ENCODE measurements around the gene CALHM4.

Gene CALHM4

GRCh38 chr6:116579143-116579542 is 25.6 kb downstream of the CALHM4 start:
- Histone ChIP-seq H4K91ac (ENCODE audit: low read length) (no peak overlapping the region), H3K9me3 (ENCODE audit: control insufficient read depth, low read length) (no peaks in the 10 kb centered on the region), H3K23ac (ENCODE audit: low read length in 2 of 2) (no peak overlapping the region), H3K14ac (ENCODE audit: low read length in 2 of 2) (no peak overlapping the region), H2BK12ac (ENCODE audit: low read length in 2 of 2) (no peak overlapping the region), H3K27me3 (ENCODE audit: control insufficient read depth in 1 of 2, insufficient read depth in 1 of 2, low read length in 2 of 2) (no peaks in the 10 kb centered on the region), H3K18ac (ENCODE audit: low read depth in 1 of 2, low read length in 2 of 2) (no peak overlapping the region), H2BK15ac (ENCODE audit: low read depth, poor library complexity, severe bottlenecking) (no peak overlapping the region), H2AK5ac (ENCODE audit: low read length, severe bottlenecking) (no peak overlapping the region), H3K4me2 (ENCODE audit: low read length, poor library complexity, severe bottlenecking) (no peak overlapping the region), H3K4ac (ENCODE audit: low read depth in 1 of 2, low read length in 2 of 2) (no peak overlapping the region), H3K27ac (ENCODE audit: low read length, poor library complexity, severe bottlenecking) (no peak overlapping the region), H2BK5ac (ENCODE audit: low read depth, low read length, poor library complexity, severe bottlenecking) (no peak overlapping the region), H2BK120ac (ENCODE audit: low read depth, low read length) (no peak overlapping the region), H3K79me1 (replicated peaks; ENCODE audit: low read length, poor library complexity, severe bottlenecking) (peaks cover 13% of the 10 kb centered on the region), H4K8ac (ENCODE audit: low read length) (no peak overlapping the region), H3K4me3 (ENCODE audit: insufficient read depth in 1 of 2, low read depth in 1 of 2, low read length in 2 of 2) (no peak overlapping the region), H2AFZ (ENCODE audit: low read depth, low read length) (no peak overlapping the region), H3K36me3 (ENCODE audit: control insufficient read depth in 1 of 2, insufficient read depth in 2 of 2, low read depth in 1 of 2, low read length in 2 of 2) (peaks cover 8 to 77% of the 10 kb centered on the region in 2 experiments), H3K9ac (ENCODE audit: low read length) (no peak overlapping the region), H3K4me1 (ENCODE audit: control insufficient read depth, insufficient read depth, low read depth, low read length) (no peaks in the 10 kb centered on the region)
- WGBS = no CpG with 5 or more reads among the region's 1 CpG
- peak; percentile 60 for DNase-seq

DNA sequence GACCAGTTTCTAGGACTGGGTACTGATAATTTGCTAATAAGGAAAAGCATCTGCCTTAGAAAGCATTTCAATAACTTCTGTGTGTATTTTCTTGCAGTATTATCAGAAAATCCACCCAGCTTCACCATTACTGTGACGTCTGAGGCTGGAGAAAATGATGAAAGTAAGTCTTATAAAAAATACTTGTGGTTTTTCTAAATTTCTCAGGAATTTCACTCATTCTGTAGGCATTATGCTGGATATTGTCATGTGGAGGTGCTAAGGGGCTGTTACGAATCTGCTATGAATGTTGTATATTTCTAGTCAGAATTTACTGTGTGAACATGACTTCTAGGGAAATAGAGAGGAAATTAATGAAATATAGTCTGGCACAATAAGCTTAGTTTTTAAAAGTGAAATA is 26.6 kb downstream of the CALHM4 start:
- peaks cover 11% of the 10 kb centered on the region for H3K79me1 ChIP-seq (replicated peaks; ENCODE audit: low read length, poor library complexity, severe bottlenecking)
- WGBS = 66% methylated on average over 2 of the region's 2 CpGs
- H3K36me3 ChIP-seq (ENCODE audit: control insufficient read depth in 1 of 2, insufficient read depth in 2 of 2, low read depth in 1 of 2, low read length in 2 of 2) = peaks cover 2 to 79% of the 10 kb centered on the region in 2 experiments
- no peak overlapping the region for H2BK5ac ChIP-seq (ENCODE audit: low read depth, low read length, poor library complexity, severe bottlenecking)
- no peak overlapping the region for H3K18ac ChIP-seq (ENCODE audit: low read depth in 1 of 2, low read length in 2 of 2)
- no peaks in the 10 kb centered on the region for H3K27me3 ChIP-seq (ENCODE audit: control insufficient read depth in 1 of 2, insufficient read depth in 1 of 2, low read length in 2 of 2)
- no peak overlapping the region for H3K23ac ChIP-seq (ENCODE audit: low read length in 2 of 2)
- no peak overlapping the region for H3K14ac ChIP-seq (ENCODE audit: low read length in 2 of 2)
- no peak overlapping the region for H3K9ac ChIP-seq (ENCODE audit: low read length)
- no peak overlapping the region for H3K4me2 ChIP-seq (ENCODE audit: low read length, poor library complexity, severe bottlenecking)
- no peak overlapping the region for H2BK120ac ChIP-seq (ENCODE audit: low read depth, low read length)
- H3K27ac ChIP-seq (ENCODE audit: low read length, poor library complexity, severe bottlenecking) = no peak overlapping the region
- H2AFZ ChIP-seq (ENCODE audit: low read depth, low read length) = no peak overlapping the region
- DNase-seq = peak; percentile 40
- H2BK15ac ChIP-seq (ENCODE audit: low read depth, poor library complexity, severe bottlenecking) = no peak overlapping the region
- no peak overlapping the region for H2BK12ac ChIP-seq (ENCODE audit: low read length in 2 of 2)
- no peak overlapping the region for H2AK5ac ChIP-seq (ENCODE audit: low read length, severe bottlenecking)
- no peaks in the 10 kb centered on the region for H3K9me3 ChIP-seq (ENCODE audit: control insufficient read depth, low read length)
- H4K91ac ChIP-seq (ENCODE audit: low read length) = no peak overlapping the region
- no peak overlapping the region for H3K4me3 ChIP-seq (ENCODE audit: insufficient read depth in 1 of 2, low read depth in 1 of 2, low read length in 2 of 2)
- H3K4ac ChIP-seq (ENCODE audit: low read depth in 1 of 2, low read length in 2 of 2) = no peak overlapping the region
- no peak overlapping the region for H4K8ac ChIP-seq (ENCODE audit: low read length)
- no peaks in the 10 kb centered on the region for H3K4me1 ChIP-seq (ENCODE audit: control insufficient read depth, insufficient read depth, low read depth, low read length)

DNA sequence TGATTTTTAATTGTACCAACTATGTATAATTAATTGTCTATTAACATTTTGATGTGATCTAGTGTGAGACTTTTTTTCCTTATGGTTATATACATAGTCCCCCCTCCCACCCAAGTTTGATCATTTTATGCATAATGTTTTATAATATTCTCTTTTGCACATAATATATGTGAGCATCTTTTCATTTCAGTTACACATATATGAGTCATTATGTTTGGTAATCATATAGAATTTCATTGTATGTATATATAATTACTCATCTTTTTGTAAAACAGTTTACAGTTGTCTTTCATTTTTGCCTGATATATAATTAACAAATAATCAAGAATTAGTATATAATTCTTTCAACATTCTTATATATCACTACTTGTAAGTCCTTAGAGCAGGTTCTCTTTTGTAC is 32.7 kb downstream of the CALHM4 start:
- H2AK5ac ChIP-seq (ENCODE audit: low read length, severe bottlenecking) = no peak overlapping the region
- no peak overlapping the region for H3K14ac ChIP-seq (ENCODE audit: low read length in 2 of 2)
- H3K4me2 ChIP-seq (ENCODE audit: low read length, poor library complexity, severe bottlenecking) = no peak overlapping the region

DNA sequence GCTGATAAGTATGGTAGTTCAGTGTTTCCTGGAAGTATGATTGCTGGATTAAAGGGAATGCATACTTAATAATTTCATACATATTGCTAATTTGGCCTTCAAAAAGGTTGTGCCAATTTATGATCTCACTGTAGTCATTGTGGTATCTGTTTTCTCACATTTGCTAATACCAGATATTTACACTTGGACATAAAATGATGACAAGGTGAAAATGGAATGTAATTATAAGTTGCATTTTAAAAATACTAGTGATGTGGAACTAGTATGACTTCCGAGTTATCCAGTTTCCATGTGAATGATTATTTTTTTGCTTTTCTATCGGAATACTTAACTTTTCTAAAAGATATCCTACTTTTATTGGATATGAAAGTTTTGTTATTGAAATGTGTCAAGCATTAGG is 33.2 kb downstream of the CALHM4 start:
- Histone ChIP-seq H4K8ac (ENCODE audit: low read length) (no peak overlapping the region), H3K27me3 (ENCODE audit: control insufficient read depth in 1 of 2, insufficient read depth in 1 of 2, low read length in 2 of 2) (no peaks in the 10 kb centered on the region), H2BK5ac (ENCODE audit: low read depth, low read length, poor library complexity, severe bottlenecking) (no peak overlapping the region), H3K9me3 (ENCODE audit: control insufficient read depth, low read length) (no peaks in the 10 kb centered on the region), H2BK12ac (ENCODE audit: low read length in 2 of 2) (no peak overlapping the region), H3K4me2 (ENCODE audit: low read length, poor library complexity, severe bottlenecking) (no peak overlapping the region), H3K18ac (ENCODE audit: low read depth in 1 of 2, low read length in 2 of 2) (no peak overlapping the region), H3K4ac (ENCODE audit: low read depth in 1 of 2, low read length in 2 of 2) (no peak overlapping the region), H3K4me1 (ENCODE audit: control insufficient read depth, insufficient read depth, low read depth, low read length) (no peaks in the 10 kb centered on the region), H3K36me3 (ENCODE audit: control insufficient read depth in 1 of 2, insufficient read depth in 2 of 2, low read depth in 1 of 2, low read length in 2 of 2) (peaks cover 2 to 91% of the 10 kb centered on the region in 2 experiments), H2AFZ (ENCODE audit: low read depth, low read length) (no peak overlapping the region), H4K91ac (ENCODE audit: low read length) (no peak overlapping the region), H2AK5ac (ENCODE audit: low read length, severe bottlenecking) (no peak overlapping the region), H2BK120ac (ENCODE audit: low read depth, low read length) (no peak overlapping the region), H2BK15ac (ENCODE audit: low read depth, poor library complexity, severe bottlenecking) (no peak overlapping the region), H3K23ac (ENCODE audit: low read length in 2 of 2) (no peak overlapping the region), H3K9ac (ENCODE audit: low read length) (no peak overlapping the region), H3K79me1 (replicated peaks; ENCODE audit: low read length, poor library complexity, severe bottlenecking) (peaks cover 12% of the 10 kb centered on the region), H3K14ac (ENCODE audit: low read length in 2 of 2) (no peak overlapping the region), H3K4me3 (ENCODE audit: insufficient read depth in 1 of 2, low read depth in 1 of 2, low read length in 2 of 2) (no peak overlapping the region), H3K27ac (ENCODE audit: low read length, poor library complexity, severe bottlenecking) (no peak overlapping the region)
- WGBS = no CpG with 5 or more reads among the region's 2 CpGs
- no peak for DNase-seq

More for the DNA sequence above, 32.7 kb downstream of the CALHM4 start:
- Histone ChIP-seq H4K91ac (ENCODE audit: low read length) (no peak overlapping the region), H3K4me1 (ENCODE audit: control insufficient read depth, insufficient read depth, low read depth, low read length) (no peaks in the 10 kb centered on the region), H3K18ac (ENCODE audit: low read depth in 1 of 2, low read length in 2 of 2) (no peak overlapping the region), H4K8ac (ENCODE audit: low read length) (no peak overlapping the region), H3K79me1 (replicated peaks; ENCODE audit: low read length, poor library complexity, severe bottlenecking) (peaks cover 12% of the 10 kb centered on the region), H3K36me3 (ENCODE audit: control insufficient read depth in 1 of 2, insufficient read depth in 2 of 2, low read depth in 1 of 2, low read length in 2 of 2) (peaks cover 2 to 91% of the 10 kb centered on the region in 2 experiments), H2BK12ac (ENCODE audit: low read length in 2 of 2) (no peak overlapping the region), H3K27me3 (ENCODE audit: control insufficient read depth in 1 of 2, insufficient read depth in 1 of 2, low read length in 2 of 2) (no peaks in the 10 kb centered on the region), H3K4me3 (ENCODE audit: insufficient read depth in 1 of 2, low read depth in 1 of 2, low read length in 2 of 2) (no peak overlapping the region), H3K9ac (ENCODE audit: low read length) (no peak overlapping the region), H2AFZ (ENCODE audit: low read depth, low read length) (no peak overlapping the region), H2BK5ac (ENCODE audit: low read depth, low read length, poor library complexity, severe bottlenecking) (no peak overlapping the region), H3K23ac (ENCODE audit: low read length in 2 of 2) (no peak overlapping the region), H3K9me3 (ENCODE audit: control insufficient read depth, low read length) (no peaks in the 10 kb centered on the region), H3K4ac (ENCODE audit: low read depth in 1 of 2, low read length in 2 of 2) (no peak overlapping the region), H3K27ac (ENCODE audit: low read length, poor library complexity, severe bottlenecking) (no peak overlapping the region), H2BK15ac (ENCODE audit: low read depth, poor library complexity, severe bottlenecking) (no peak overlapping the region), H2BK120ac (ENCODE audit: low read depth, low read length) (no peak overlapping the region)
- no peak for DNase-seq

Data from mesenchymal stem cell (in vitro differentiated cells and primary cell).